ENCODE data around the gene UBQLN2. TPM values are rescaled to one million over a fixed set of nuclear protein-coding genes. Genes with fewer than 3 reads are reported as not detected.
"Not testable (repeated sequence)": the region's sequence is repeated elsewhere in the genome, so short reads cannot be mapped to it uniquely, and the experiment has no call there.

UBQLN2 gene
- 15.7 and 18.1 TPM in 2 replicates for total RNA-seq (2014; rRNA removed; shearing (Covaris generic))
- 8.3 and 11.2 TPM in 2 replicates for polyA plus RNA-seq (2014; cell fraction: nucleus; rRNA removed)

DNA sequence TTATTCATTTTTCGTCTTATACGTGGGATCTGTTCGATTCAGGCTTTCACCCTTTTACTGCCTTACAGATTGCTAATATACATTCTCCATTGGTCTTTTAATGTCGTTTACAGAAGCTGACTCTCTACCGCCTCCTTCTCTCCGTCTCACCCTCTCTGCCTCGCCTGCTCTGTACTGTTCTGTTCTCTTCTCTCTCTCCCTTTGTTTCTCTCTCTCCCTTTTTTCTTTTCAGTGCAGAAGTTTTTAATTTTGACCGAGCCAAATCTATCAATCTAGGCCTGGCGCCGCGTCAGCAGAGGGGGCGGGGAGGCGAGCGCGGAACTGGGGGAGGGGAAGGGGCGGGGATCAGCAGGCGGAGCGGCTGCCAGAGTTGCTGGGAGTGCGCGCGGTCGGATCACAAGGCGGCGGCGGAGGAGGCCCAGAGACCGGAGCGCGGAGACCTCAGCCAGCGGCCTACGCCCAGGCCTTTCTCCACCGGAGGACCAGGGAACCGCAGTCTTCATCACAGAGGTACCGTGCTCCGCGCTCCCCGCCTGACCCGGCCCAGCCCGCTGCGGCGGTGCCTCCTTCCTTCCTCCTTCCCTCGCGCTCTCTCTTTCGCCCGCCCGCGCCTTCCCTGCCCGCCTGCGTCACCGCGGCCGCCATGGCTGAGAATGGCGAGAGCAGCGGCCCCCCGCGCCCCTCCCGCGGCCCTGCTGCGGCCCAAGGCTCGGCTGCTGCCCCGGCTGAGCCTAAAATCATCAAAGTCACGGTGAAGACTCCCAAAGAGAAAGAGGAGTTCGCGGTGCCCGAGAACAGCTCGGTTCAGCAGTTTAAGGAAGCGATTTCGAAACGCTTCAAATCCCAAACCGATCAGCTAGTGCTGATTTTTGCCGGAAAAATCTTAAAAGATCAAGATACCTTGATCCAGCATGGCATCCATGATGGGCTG lies at the start of gene UBQLN2:
TSS of gene UBQLN2 (plus strand) at position 397 of the 931 bp plus-strand sequence. CDS start at position 644, 247 bp downstream.
- DNase-seq (ENCODE audit: extremely low read depth, low read depth): peak; percentile 69

GRCh38 chrX:56519642-56520041 lies 43.8 kb upstream of the UBQLN2 start:
- no peak for DNase-seq (ENCODE audit: extremely low read depth, low read depth)

- not testable (repeated sequence) for DNase-seq (ENCODE audit: extremely low read depth, low read depth)
These were observed 33.9 kb upstream of the UBQLN2 start for GRCh38 chrX:56529482-56530007.

- DNase-seq (ENCODE audit: extremely low read depth, low read depth): no peak
These were observed 33.4 kb upstream of the UBQLN2 start for GRCh38 chrX:56530011-56530410.

- no peak for DNase-seq (ENCODE audit: extremely low read depth, low read depth)
These were observed 12.8 kb upstream of the UBQLN2 start for GRCh38 chrX:56550667-56551066.

DNA sequence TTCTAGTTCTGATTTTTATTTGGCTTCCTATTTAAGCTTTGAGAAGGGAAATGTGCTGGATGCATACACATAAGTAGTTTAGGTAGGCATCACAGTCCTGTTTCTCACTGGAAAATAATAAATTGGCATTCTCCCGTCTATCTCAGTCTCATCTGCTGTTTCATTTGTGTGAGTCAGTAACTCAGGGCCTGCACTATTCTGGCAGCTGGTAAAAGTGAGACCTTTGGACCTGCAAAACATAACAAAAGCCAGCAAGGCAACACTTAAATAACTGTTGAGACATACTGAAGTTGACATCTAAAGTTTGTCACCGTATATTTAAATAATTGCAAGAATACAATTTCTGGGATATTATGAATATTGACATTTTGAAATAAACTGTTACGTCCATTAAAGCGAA lies 8.6 kb upstream of the UBQLN2 start:
- DNase-seq (ENCODE audit: extremely low read depth, low read depth): no peak

DNA sequence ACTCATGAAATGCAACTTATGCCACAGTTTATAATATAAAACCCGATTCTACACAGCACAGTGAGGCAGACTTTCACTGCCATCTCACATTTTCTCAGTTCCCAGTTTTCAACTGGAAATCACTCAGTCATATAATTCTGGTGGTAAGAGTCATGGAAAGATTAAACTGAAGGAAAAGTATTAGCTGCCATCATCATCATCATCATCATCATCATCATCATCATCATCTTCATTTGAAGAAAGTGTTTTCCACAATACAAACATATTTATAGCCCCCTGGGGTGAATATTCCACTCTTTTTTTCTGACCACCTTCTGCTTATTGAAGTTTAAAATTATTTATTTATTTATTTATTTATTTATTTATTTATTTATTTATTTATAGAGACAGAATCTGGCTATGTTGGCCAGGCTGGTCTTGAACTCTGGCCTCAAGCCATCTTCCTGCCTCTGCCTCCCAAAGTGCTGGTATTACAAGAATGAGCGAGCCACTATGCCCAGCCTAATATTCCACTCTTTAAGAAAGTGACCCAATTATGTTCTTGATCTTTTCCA lies 6.0 kb upstream of the UBQLN2 start:
- DNase-seq (ENCODE audit: extremely low read depth, low read depth): no peak

DNA sequence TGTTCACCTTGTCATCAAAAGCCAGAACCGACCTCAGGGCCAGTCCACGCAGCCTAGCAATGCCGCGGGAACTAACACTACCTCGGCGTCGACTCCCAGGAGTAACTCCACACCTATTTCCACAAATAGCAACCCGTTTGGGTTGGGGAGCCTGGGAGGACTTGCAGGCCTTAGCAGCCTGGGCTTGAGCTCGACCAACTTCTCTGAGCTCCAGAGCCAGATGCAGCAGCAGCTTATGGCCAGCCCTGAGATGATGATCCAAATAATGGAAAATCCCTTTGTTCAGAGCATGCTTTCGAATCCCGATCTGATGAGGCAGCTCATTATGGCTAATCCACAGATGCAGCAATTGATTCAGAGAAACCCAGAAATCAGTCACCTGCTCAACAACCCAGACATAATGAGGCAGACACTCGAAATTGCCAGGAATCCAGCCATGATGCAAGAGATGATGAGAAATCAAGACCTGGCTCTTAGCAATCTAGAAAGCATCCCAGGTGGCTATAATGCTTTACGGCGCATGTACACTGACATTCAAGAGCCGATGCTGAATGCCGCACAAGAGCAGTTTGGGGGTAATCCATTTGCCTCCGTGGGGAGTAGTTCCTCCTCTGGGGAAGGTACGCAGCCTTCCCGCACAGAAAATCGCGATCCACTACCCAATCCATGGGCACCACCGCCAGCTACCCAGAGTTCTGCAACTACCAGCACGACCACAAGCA lies 898 bp downstream of the UBQLN2 start:
- DNase-seq (ENCODE audit: extremely low read depth, low read depth): no peak

- no peak for DNase-seq (ENCODE audit: extremely low read depth, low read depth)
These were observed 1.8 kb downstream of the UBQLN2 start for GRCh38 chrX:56564921-56565840.

DNA sequence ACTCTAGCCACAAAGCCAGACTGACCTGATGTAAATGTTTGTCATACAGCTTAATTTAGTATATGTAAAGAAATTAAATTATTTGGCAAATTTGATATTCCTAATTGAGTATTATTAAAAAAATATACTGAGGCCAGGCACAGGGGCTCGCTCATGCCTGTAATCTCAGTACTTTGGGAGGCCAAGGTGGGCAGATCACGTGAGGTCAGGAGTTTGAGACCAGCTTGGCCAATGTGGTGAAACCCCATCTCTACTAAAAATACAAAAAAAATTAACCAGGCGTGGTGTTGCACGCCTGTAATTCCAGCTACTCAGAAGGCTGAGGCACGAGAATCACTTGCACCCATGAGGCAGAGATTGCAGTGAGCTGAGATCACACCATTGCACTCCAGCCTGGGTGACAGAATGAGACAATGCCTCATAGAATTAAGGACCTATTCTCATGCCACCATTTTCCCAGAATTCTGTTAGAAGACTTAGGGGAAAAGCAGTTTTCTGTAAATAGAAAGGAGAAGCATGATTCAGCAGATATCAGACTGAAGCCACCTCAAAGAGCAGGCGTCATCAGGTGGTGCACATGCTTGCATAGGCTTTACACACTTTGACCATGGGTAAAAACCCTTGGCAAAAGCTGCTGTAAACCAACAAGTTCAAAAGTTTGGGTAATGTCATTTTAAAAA lies 6.1 kb downstream of the UBQLN2 start:
- DNase-seq (ENCODE audit: extremely low read depth, low read depth): no peak

DNA sequence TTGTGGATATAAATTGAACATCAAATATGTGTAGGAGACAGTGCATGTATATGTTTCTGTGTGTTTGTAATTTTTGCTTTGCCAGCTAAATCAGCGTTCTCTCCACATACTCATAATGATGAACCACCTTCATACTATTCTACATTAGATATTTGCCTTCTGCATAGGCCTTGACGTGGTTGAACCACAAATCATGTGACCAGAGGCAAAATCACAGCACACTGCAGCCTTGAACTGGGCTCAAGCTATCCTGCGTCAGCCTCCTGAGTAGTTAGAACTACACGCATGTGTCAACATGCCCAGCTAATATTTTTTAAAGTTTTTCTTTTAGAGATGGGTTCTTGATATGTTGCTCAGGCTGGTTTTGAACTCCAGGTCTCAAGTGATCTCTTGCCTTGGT lies 9.5 kb downstream of the UBQLN2 start:
- no peak for DNase-seq (ENCODE audit: extremely low read depth, low read depth)

DNA sequence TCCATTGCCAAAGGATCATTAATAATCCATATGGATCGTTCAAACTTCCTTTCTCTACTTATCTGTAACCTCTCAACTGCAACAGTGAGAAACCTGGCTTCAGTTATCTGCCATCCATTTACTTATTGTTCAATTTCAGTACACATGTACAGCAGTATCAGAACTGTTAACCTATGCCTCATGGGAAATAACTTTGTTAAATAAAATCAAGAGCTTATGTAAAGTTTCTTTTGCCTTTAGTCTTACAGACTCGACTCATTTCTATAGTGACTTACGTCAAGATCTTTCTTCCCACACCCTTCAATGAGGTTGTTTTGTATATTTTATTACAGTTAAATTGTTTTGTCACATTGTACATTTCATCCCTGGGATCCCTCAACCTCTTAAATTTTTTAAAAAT lies 11.4 kb downstream of the UBQLN2 start:
- no peak for DNase-seq (ENCODE audit: extremely low read depth, low read depth)

- DNase-seq (ENCODE audit: extremely low read depth, low read depth): no peak
These were observed 13.3 kb downstream of the UBQLN2 start for GRCh38 chrX:56576721-56577120.

- DNase-seq (ENCODE audit: extremely low read depth, low read depth): no peak
These were observed 25.2 kb downstream of the UBQLN2 start for GRCh38 chrX:56588397-56589188.

GRCh38 chrX:56591830-56592229 lies 28.4 kb downstream of the UBQLN2 start:
- not testable (repeated sequence) for DNase-seq (ENCODE audit: extremely low read depth, low read depth)

DNA sequence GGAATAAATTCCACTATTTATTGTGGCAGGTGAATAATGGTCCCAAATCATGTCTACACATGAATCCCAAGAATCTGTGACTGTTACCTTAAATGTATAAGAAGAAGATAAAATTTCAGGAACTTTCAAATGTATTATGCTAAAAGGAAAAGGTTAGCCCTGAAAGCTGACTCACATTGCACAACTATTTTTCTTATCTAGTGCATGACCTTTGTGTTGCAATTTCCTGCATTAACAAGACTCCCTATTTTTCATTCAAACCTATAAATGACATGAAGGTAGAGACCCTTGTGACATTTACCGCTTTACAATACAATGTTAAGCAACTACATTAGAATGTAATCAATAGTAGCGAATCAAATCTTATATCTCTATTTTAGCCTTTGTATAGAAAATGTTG lies 36.7 kb downstream of the UBQLN2 start:
- no peak for DNase-seq (ENCODE audit: extremely low read depth, low read depth)

DNA sequence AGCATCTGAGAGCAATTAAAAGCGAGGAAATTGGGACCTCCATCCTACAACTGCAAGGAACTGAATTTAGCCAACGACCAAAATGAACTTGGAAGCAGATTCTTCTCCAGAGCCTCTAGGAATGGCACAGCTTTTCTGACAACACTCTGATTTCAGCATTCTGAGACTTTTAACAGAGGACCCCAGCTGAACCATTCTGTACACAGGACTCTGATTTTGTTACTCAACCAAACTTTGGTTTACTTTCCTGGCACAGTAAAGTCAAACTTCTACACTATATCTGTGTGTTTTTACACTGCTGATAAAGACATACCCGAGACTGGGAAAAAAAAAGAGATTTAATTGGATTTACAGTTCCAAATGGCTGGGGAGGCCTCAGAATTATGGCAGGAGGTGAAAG lies 37.6 kb downstream of the UBQLN2 start:
- DNase-seq (ENCODE audit: extremely low read depth, low read depth): no peak

- DNase-seq (ENCODE audit: extremely low read depth, low read depth): no peak
These were observed 51.9 kb downstream of the UBQLN2 start for GRCh38 chrX:56615282-56615681.

Measured in NCI-H460 (cell line).